ENCODE measurements around the gene KRT80. TPM values are rescaled to one million over a fixed set of nuclear protein-coding genes. Genes with fewer than 3 reads are reported as not detected.
"Not testable (repeated sequence)": the region's sequence is repeated elsewhere in the genome, so short reads cannot be mapped to it uniquely, and the experiment has no call there.

Gene KRT80
- total RNA-seq, result 4.6 TPM

DNA sequence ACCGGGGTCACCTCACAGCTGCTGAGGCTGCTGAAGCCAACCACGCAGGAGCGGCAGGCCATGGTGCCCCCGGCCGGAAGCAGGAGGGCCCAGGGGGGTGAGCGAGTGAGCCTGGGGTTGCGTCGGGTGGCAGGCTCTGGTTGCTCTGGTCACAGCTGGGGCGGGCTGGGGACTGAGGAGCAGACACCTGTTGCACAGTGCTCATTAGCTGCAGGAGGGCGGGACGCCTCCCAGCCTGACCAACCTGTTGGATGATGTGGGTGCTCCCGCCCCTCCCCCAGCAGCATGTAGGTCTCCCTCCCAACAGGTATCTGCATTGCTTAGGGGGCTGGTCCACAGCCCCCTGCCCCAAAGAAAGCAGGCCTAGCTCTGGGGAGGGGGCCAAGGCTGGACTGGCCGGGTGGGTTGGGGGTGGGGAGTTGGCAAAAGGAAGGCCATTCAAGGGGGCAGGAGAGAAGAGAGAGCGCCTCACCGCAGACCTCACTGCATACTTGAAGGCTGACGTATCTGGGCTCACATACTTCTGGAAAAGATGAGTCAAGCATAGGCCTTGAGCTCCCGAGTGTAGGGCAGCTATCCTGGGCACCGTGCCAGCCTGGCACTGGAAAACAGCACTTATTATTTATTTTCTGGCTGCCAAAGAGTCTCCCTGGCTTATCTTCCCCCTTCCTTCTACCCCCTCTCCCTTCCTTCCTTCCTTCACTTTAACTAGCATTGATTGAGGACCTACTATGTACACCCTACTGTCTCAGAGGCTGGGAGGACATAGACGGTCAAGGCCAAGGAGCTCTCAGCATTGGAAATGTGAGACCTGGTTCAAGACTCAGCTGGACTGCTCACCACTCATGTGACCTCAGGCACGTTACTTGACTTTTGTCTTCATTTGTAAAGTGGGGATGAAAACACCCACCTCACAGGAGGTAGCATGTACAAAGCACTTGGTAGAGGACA, at the start of gene KRT80:
TSS of gene KRT80 (minus strand) at position 174 of the 951 bp plus-strand sequence. CDS start at position 62, 112 bp downstream.
- DNase-seq (ENCODE audit: low spot score), result peak; percentile 93

DNA sequence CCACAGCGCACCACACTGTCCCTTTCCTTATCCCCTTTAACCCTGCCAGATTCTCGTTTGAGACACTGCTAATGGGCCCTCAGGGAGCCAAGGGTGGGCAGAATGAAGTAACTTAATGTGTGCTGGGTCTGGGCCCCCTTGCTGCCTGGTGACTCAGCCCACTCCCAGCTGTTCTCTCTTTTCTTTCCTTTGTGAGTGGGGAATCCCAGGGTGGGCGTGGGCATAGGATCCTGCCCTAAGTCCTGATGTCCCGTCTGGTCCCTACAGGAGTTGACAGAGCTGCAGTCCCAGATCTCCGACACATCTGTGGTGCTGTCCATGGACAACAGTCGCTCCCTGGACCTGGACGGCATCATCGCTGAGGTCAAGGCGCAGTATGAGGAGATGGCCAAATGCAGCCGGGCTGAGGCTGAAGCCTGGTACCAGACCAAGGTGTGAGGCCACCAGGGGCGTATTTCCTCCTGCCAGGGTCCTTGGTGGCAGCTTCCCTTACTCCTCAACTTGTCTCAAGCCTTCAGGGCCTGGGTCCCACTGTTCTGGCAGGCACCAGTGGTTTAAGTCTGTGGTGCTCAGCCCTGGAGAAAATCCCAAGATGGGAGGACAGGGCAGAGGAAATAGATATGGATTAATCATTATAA, 49.5 kb upstream of the KRT80 start:
- no peak for DNase-seq (ENCODE audit: low spot score)

DNA sequence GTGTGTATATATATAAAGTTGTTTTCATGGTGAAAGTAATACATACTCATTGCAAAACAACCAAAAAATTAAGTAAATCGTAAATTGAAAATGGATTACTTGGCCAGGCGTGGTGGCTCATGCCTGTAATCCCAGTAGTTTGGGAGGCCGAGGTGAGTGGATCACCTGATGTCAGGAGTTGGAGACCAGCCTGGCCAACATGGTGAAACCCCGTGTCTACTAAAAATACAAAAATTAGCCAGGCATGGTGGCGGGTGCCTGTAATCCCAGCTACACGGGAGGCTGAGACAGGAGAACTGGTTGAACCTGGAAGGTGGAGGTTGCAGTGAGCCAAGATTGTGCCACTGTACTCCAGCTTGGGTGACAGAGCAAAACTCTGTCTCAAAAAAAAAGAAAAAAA, 48.4 kb upstream of the KRT80 start:
- not testable (repeated sequence) for DNase-seq (ENCODE audit: low spot score)

DNA sequence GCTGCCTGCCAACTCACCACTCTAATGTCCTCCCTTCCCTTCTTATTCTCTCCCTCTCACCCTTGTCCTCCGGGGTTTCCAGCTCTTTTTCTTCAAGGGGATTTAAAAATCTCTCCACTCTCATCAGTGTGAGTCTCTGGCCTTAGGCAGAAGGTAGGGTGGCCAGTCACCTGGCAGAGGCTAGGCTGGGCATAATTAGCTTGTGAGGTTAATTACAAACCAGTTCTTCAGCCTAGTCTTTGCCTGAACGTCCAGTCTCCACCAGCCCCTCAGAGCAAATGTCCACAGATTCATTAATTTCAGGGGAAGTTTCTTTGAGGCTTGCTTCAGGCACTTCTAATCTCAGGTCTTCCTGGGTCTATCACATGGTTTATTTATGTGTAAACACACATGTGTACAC, 48.0 kb upstream of the KRT80 start:
- DNase-seq (ENCODE audit: low spot score), result no peak

DNA sequence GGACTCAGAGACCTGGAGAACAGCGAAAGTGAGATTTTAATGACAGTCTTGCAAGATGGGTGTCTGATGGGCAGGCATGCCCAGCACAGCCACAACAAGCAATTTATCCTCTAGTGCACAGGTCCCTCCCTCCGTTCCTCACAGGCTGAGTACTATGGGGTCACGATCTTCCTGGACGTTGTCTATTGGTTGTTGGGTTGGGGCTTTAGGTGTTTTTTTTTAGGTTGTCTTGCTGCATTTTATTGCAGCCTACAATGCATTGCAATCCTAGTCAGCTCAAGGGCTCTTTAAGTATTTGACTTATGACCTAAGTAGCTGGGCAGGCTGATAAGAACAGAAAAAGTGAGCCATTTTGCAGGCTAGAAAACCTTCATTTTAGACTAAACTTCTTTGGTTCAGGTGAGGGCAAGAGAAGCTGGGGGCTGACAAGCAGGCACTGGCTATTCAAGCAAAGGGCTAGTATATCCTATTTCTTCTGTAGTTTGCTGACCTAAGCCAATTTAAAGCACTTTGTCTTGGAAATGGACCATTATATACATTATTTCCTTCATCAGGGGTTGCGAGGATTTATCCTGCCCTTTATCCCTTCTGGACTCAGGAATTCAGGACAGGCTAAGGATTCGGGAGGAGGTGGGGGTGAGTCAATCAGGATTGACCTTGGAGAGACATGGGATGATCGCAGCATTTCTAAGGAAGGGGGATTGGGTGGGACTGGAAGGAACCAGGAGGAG, 47.3 kb upstream of the KRT80 start:
- DNase-seq (ENCODE audit: low spot score), result no peak

DNA sequence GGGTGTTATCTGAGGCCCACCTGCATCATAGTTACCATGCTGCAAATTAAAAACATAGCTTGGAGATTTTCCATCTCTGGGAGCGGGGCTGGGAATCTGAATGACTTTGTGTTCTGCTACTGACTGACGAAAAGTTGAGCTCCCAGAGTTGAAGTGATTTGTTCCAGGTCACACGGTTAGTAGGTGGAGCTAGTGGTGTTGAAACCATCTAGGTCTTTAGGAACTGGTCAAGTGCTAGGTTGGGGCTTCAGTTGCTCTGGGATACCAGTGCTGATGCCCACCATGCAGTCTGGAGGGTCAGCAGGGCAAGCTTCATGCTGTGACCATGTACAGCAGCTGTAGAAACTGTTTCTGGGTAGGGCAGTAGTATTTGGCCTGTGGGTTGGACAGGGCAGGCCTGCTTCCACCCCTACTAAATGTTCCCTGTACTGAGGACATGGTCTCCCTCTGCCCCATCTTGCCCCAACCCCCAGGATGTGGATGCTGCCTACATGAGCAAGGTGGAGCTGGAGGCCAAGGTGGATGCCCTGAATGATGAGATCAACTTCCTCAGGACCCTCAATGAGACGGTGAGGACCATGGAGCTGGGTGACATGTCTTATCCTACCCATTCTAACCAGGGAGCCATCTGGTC, 46.5 kb upstream of the KRT80 start:
- no peak for DNase-seq (ENCODE audit: low spot score)

DNA sequence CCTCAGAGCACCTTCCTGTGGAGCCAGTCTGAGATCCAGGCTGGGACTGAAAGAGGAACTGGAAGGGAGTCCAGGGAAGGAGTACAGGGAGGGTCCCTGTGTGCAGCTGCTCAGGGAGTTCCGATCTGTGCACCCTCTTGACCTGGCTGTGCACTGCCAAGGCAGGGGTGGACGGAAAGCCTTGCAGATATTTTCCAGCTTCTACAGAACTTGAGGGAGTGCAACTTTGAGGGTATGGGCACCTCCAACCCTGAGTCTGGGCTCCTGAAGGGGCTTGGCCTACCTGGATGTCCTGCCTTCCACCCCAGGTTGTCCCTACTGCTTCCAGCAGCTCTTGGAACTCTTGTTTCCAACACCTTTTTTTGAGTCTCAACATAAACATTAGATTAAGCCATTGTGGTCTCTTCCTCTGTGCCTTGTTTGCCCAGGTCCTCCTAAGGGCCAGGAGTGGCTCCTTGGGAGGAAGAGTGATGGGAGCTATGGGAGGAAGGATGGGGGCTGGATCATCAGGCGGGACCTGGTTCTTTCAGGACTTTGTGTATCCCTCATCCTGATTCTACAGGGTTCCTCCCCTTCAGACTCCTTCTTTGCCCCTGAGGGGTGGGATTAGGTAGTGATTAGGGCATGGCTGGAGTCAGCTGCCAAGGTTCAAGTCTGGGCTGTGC, 44.7 kb upstream of the KRT80 start:
- DNase-seq (ENCODE audit: low spot score), result no peak

DNA sequence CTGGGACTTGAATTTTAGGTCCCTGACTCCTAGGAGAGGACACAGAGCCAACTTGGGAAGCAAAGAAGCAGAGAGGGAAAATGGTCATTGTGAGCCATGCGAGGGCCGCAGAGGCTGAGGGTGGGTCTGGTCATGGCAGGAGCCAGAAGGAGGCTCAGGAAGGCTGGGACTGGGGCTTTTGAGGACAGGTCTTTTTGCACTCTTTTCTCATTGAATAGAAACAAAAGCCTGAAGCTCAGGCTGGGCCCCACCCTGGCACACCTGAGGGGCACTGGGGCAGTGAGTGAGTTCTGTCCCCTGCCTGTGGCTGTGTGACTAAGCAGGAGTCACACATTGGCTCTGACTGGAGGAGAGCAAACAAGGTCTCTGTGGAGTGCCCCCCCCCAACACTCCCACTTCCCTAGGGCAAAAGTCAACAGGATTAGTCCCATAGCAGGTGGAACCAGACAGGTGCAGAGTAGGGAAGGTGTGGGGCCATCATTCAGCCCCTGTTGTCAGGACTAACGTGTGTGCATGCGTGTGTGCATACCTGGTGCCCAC, 44.1 kb upstream of the KRT80 start:
- DNase-seq (ENCODE audit: low spot score), result no peak

DNA sequence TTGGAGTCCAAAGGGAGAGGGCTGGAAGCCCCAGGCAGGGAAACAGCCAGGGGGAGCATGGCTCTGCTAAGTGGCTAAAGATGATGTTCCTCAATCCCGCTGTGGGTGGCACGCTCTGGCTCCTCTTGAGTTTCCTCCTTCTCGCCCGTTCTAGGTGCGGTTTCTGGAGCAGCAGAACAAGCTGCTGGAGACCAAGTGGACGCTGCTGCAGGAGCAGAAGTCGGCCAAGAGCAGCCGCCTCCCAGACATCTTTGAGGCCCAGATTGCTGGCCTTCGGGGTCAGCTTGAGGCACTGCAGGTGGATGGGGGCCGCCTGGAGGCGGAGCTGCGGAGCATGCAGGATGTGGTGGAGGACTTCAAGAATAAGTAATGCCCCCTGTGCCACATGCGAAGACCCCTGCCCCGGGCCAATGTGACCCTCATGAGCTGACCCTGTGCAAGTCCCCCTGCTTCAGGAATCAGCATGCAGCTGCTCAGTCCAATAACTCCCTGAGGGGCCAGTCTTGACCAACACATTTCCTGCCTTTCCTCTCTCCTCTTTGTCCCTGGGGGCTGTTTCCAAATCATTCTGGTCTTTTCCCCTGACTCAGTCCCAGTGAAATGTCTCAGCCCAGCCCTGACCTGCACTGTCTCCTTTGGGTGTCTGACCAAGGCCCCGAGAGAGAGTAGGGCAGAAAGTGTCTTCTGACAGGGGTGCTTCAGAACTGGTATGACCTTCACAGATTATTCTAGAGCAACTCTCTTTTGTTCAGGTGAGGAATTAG, 43.4 kb upstream of the KRT80 start:
- no peak for DNase-seq (ENCODE audit: low spot score)

DNA sequence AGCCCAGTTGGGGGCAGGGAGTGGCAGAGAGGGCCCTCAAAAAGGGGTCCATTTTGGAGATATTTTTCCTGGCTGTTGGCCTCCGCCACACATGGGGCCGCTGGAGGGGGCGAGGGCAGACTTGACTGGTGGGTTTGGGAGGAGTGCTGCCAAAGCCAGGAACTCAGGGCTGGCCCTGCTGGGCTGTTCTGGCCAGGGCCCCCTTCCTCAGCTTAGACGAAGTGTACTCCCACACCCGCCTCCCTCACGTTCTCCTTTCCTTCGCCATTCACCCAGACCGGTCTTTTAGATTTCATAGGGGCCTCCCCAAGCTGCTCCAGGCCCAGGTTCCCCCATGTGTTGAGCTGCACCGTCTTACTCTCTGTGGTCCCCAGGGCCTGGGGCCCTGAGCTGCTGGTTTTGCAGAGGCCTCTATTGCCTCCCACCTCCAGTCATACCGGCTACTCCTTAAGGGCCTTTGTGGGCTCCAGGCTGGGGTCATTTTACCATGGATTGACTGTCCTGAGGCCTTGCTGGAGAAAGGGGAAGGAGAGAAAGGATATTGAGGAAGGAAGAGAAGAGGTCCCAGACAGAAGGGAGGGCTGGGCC, 42.5 kb upstream of the KRT80 start:
- DNase-seq (ENCODE audit: low spot score), result no peak

DNA sequence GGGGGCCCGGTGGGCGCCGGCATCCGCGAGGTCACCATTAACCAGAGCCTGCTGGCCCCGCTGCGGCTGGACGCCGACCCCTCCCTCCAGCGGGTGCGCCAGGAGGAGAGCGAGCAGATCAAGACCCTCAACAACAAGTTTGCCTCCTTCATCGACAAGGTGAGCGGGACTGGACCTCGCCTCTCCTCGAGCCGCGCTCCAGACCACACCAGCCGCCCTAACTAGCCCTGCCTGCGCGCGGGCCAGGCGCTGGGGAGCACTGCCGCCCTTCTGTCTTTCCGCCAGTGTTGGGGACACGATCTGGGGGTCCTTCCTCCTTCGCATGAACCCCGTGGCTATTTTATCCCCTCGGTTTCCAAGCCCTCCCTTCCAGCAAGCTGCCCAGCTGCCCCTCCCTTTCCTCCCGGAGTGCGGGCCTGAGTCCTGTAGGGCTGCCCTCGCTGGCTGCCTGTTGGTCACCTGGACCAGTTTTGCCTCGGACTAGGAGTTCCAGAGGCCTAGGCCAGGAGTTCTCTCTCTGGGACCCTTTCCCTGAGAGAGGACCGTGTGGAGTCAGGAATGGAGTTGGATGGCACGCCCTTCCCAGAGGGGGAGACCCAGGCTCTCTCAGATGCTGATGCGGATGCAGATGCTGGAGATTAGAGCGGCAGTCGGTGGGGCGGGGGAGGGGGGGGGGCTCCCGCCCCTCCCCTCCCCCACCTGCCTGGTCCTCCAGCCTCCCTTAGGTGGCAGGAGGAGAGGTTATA, 41.8 kb upstream of the KRT80 start:
- DNase-seq (ENCODE audit: low spot score), result no peak

DNA sequence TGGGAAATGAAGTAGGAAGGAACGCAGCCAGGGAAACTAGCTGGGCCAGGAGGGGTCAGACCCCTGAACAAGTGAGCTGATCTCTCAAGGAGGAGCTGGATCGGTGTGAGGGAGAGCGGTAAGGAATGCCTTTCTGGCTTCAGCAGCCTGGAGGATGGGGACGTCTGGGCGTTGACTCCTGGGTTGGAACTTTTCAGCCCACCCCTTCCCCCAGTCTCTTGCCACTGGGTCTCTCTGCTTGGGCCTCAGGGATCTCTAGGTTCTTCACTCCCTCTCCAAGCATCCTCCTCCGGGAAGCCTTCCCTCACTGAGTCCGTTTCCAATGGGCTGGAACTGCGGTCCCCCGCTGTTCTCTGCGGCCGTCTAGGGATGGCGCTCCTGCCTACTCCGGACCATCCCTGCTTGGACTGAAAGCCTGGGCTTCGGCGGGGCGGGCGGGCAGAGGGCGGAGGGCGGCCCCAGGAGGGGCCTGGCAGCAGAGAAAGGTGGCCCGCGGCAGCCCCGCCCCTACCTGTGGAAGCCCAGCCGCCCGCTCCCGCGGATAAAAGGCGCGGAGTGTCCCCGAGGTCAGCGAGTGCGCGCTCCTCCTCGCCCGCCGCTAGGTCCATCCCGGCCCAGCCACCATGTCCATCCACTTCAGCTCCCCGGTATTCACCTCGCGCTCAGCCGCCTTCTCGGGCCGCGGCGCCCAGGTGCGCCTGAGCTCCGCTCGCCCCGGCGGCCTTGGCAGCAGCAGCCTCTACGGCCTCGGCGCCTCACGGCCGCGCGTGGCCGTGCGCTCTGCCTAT, 41.1 kb upstream of the KRT80 start, which contains the start of gene KRT7:
TSS of gene KRT7 (plus strand) at position 570 of the 788 bp plus-strand sequence. CDS start at position 624, 54 bp downstream.
- DNase-seq (ENCODE audit: low spot score), result peak; percentile 82

DNA sequence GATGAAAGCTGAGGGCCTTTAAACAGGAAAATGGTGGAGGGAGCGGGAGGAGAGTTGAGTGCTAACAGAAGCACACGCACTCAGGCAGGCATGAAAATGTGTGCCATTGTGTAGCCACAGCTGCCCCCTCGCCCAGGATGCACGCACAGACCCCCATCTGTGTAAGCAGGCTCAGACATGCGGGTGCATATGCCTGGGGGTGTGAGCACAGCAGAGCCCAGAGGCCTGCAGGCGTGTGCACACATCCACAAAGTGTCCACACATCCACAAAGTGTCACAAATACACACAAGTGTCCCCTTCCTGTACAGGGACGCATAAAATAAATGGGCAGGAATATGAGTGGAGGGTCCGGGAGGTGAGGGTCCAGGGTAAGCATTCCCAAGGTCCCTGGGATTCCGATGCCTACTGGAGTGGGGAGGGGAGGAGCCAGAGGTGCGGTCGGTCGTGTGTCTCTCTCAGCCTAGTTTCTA, 40.4 kb upstream of the KRT80 start:
- DNase-seq (ENCODE audit: low spot score), result no peak

DNA sequence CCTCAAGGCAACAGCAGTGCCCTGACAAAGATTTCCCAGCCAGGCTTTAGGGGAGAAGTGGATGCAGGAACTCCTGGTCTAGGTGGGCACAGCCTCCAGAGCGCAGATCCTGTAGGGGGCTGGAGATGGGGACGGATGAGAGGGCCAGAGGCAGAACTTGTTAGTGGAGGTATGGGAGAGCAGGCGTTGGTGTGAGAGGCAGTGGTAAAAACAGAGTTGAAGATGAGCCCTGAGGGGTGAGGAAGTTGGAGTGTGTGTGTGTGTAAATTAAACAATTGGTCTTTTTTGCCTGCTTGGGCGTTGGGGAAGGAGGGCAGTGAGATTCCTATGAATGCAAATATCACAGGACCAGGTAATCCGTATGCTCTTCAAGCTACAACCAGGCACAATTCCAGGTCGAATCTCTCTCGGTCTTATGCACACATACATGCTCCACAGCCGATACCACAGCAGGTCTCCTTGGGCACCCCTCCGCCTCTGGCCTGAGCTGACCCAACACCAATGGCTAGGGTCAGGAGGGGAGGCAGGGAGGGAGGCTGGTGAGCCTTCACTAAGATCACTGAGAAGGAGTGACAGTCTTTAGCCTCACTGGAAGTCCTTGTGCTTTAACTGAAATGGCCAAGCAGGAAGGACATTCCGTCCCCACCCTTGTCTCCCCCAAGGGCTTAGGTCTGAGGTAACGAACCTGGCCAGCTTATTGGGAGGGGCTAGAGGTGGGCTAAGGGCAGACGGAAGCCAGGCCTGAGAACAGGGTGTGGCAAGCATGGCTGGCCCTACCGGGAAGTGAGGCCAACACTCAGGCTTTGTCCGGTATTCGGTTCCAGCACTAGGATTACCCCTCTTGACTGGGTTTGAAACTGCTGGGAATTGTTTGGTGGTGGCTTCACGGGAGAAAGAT, 39.7 kb upstream of the KRT80 start:
- DNase-seq (ENCODE audit: low spot score), result peak; percentile 73

DNA sequence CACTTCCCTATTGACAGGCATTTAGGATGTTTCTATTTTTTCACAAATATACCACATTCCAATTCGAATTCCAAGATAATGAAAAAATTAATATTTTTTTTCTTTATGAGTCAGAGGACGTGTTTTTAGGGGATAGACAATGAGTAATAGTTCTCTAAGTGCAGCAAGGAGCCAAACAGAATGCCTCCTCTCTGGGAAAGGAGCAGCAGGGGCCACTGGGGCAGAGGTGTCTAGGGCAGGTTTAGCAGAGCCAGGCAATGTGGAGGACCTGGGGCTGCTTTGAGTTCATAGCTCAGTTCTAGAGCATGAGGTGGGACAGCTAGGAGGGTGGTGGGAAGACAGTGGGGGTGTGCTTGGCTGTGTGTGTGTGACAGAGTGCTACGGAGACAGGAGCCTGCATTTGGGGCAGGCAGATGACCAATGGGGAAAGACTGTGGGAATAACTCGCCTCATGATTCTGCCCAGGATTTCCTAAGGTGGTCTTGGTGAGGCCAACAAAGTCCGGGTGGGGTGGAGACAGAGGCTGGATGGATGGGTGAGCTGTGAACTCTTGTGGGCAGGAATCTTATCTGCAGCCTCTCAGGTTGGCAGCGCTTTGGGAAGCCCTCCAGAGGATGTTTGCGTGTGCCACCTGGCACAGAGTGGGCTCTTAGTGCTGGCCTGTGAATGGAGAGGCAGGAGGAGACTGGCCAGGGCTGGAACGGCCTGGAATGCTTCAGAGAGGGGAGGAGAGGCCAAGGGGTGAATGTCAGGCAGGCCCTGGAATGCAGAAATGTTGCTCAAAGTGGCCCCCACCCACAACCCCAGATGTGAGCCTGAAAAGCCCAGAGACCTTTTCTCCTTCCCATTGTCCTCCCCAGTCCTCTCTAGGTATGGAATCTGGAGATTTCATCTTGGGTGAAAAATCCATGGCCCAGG, 38.8 kb upstream of the KRT80 start:
- DNase-seq (ENCODE audit: low spot score), result no peak

DNA sequence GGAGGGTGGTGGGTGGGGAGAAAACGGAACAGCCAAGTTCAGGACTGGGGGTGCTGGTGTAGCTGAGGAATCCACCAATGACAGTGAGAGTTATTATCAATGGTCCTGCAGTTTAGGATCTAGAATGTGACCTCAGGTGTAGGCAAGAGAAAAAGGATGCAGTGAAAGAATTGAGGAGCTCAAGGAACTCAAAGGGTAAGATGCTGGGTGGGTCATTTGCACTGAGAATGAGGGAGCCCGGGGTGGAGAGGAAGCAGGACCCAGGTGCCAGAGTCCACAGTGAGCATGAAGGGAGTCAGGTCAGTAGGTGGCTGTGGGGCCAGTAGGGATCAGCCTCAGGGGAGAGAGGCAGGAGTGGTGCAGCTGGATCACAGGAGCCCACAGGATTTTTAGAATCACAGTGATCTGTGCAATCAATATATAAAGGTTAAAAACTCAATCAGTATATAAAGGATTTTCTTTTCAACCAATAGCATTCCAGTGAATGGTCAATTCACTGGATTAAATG, 38.1 kb upstream of the KRT80 start:
- no peak for DNase-seq (ENCODE audit: low spot score)
